Suprapubic skin (tissue), 4 donors: ENCODE data around the gene ERC2. TPM values are rescaled to one million over a fixed set of nuclear protein-coding genes. Genes with fewer than 3 reads are reported as not detected.

Experiments used
- DNase-seq, 2 donors: peaks; one replicate each; pipeline ENCODE4 v3.0.0-alpha.2; 2019; ENCODE audit warnings: low spot score in 2 of 2
- H3K27ac ChIP-seq: fragments of 200-600 bp; sonication (generic); one replicate; pipeline ENCODE4 v1.5.1; 2019
- H3K27me3 ChIP-seq: fragments of 200-600 bp; sonication (generic); one replicate; pipeline ENCODE4 v1.5.1; 2019
- H3K36me3 ChIP-seq: fragments of 200-600 bp; sonication (generic); one replicate; pipeline ENCODE4 v1.5.1; 2019
- H3K4me1 ChIP-seq: fragments of 200-600 bp; sonication (generic); one replicate; pipeline ENCODE4 v1.5.1; 2019
- H3K4me3 ChIP-seq: fragments of 200-600 bp; sonication (generic); one replicate; pipeline ENCODE4 v1.5.1; 2019; ENCODE audit warnings: mild to moderate bottlenecking
- H3K9me3 ChIP-seq: fragments of 200-600 bp; sonication (generic); one replicate; pipeline ENCODE4 v1.5.1; 2019
- EP300 ChIP-seq: sonication (generic); formaldehyde crosslinking; IDR thresholded peaks from one replicate; pipeline ENCODE4 v1.6.1; 2017; ENCODE audit warnings: antibody characterized with exemption
- POLR2A ChIP-seq, 2 donors: fragments of 450-650 bp; IDR thresholded peaks; one replicate each; pipeline ENCODE4 v1.6.1; 2017; ENCODE audit warnings: antibody characterized with exemption in 2 of 2, mild to moderate bottlenecking in 2 of 2, moderate library complexity in 2 of 2
- POLR2AphosphoS5 ChIP-seq, 3 donors: sonication (generic); formaldehyde crosslinking; IDR thresholded peaks; one replicate each; pipeline ENCODE4 v1.6.1; 2017; ENCODE audit warnings: antibody characterized with exemption in 3 of 3
- whole genome bisulfite sequencing: methylation state at CpG from one replicate; pipeline ENCODE4 v1.1.5; 2018; 5-methylcytosine and 5-hydroxymethylcytosine counted together
- total RNA-seq, 4 donors: library from RNA; depleted of rRNA; stranded (reverse); fragments of >200 nt; gene quantifications; one replicate each; pipeline ENCODE4 v1.1.0, GENCODE V29; 2016
- TF ChIP-seq, protein P1 (sequence below), 2 donors: fragments of 200-600 bp in 1 of 2; fragments of 450-650 bp in 1 of 2; sonication (generic) in 1 of 2; IDR thresholded peaks; one replicate each; pipeline ENCODE4 v1.5.1; 2016 to 2019; ENCODE audit warnings: antibody characterized with exemption in 2 of 2, mild to moderate bottlenecking in 1 of 2, moderate library complexity in 1 of 2

ERC2 gene
- total RNA-seq, 4 donors from 2014 or later = 0.21 TPM; not detected in 3

DNA sequence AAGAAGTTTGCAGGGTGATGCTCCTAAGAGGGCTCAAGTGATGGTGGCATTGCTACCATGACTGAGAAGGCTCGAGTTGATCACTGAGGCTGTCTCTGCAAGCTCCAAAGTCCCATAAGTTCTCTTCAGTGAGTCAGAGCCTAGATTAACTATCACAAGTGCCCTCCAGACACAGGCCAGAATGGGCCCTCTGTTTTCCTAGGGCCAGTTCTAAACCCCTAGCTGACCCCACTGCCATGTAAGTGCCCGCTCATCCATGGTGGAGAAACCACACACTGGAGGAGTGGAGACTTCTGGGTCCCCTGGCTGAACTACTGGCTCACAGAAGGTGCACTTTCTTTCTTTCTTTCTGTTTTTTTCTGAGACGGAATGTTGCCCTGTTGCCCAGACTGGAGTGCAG is 893.6 kb downstream of the ERC2 start:
- Histone ChIP-seq H3K27ac (no peak overlapping the region), H3K4me1 (peaks cover 4% of the 10 kb centered on the region), H3K4me3 (no peak overlapping the region), H3K27me3 (no peaks in the 10 kb centered on the region), H3K9me3 (no peaks in the 10 kb centered on the region), H3K36me3 (no peaks in the 10 kb centered on the region)
- no peak for TF ChIP-seq EP300
- DNase-seq = no peak
- WGBS = 96% methylated on average over 3 of the region's 3 CpGs

DNA sequence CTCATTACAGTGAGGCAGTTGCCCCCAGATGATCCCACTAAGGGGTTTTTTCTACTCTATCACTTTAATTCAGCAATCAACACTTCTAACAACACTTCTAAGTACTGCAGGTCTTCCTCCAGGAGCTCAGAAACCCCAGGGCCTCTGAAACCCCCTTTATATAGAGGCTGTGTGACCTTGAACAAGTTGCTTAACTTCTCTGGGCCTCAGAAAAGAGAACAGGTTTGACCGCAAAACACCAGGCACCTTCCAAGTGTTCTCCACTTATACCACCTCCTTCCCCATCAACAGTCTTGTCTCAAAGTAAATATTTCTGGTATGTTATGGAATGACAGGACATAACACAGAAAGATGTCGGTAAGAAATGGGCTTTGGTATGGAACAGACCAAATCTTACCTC is 895.5 kb downstream of the ERC2 start:
- Histone ChIP-seq H3K4me3 (no peak overlapping the region), H3K36me3 (no peaks in the 10 kb centered on the region), H3K27ac (no peak overlapping the region), H3K9me3 (no peaks in the 10 kb centered on the region), H3K4me1 (peaks cover 6% of the 10 kb centered on the region), H3K27me3 (no peaks in the 10 kb centered on the region)
- TF ChIP-seq POLR2AphosphoS5 (IDR thresholded peaks at IDR 0.05) = no peak
- TF ChIP-seq, protein P1, sequence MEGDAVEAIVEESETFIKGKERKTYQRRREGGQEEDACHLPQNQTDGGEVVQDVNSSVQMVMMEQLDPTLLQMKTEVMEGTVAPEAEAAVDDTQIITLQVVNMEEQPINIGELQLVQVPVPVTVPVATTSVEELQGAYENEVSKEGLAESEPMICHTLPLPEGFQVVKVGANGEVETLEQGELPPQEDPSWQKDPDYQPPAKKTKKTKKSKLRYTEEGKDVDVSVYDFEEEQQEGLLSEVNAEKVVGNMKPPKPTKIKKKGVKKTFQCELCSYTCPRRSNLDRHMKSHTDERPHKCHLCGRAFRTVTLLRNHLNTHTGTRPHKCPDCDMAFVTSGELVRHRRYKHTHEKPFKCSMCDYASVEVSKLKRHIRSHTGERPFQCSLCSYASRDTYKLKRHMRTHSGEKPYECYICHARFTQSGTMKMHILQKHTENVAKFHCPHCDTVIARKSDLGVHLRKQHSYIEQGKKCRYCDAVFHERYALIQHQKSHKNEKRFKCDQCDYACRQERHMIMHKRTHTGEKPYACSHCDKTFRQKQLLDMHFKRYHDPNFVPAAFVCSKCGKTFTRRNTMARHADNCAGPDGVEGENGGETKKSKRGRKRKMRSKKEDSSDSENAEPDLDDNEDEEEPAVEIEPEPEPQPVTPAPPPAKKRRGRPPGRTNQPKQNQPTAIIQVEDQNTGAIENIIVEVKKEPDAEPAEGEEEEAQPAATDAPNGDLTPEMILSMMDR (IDR thresholded peaks at IDR 0.05) = no peak
- no peak for TF ChIP-seq EP300
- no peak for TF ChIP-seq POLR2A (IDR thresholded peaks at IDR 0.05)
- WGBS = 86% methylated on average over 2 of the region's 2 CpGs
- DNase-seq = no peak

DNA sequence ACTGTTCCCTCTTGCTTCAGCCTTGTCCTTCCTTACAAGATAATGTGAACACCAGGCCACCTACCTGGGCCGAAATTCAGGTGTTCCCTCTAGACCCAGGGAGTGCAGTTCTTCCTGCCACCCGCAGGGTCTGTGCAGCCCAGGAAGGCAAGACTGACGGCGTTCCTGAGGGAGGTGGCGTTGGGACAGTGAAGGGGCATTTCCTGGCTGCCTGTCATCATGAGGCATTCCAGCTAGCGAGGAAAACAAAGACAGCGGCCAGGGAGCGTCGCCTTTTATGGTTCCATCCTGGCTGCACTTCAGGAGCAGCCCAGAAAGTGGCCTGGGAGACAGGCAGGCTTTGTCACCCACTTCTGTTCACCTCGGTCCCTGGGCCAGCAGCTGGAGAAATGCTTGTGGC is 896.4 kb downstream of the ERC2 start:
- Histone ChIP-seq H3K27ac (no peak overlapping the region), H3K9me3 (no peaks in the 10 kb centered on the region), H3K4me3 (no peak overlapping the region), H3K4me1 (peaks cover 6% of the 10 kb centered on the region), H3K36me3 (no peaks in the 10 kb centered on the region), H3K27me3 (no peaks in the 10 kb centered on the region)
- DNase-seq = no peak
- 51% methylated on average over 5 of the region's 10 CpGs for WGBS
- no peak for TF ChIP-seq EP300
- no peak for TF ChIP-seq POLR2A (IDR thresholded peaks at IDR 0.05)
- TF ChIP-seq, protein P1 (IDR thresholded peaks at IDR 0.05) = peak in 1 of 2 donors; percentile 16

DNA sequence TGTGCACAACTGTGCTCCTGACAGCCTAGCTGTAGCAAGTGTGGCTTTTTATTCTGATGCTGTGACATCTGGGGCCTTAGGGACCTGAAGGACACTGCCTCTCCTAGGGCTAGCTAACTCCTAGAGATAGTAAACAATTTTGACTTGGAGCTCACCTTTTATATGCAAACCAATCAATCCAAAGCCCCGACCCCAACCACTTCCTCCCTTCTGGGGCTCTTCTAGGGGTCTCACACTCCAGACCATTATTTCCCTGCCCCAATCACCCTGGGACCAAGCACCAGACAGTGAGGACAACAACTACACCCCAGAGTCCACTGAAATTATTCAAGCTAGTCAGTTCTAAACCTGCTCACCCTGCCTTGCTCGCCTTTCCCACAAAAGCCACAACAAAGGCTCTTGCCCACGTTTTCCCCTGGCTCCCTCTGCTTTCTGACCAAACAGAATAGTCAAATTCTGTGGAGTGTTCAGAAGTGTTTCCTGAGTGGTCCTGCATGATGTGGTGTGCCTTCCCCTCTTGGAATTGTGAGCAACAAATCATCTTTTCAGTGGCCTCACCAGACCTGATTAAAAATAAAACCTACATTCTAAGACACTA is 897.0 kb downstream of the ERC2 start:
- WGBS = 78% methylated on average over 3 of the region's 3 CpGs
- peaks cover 6% of the 10 kb centered on the region for H3K4me1 ChIP-seq
- no peak overlapping the region for H3K4me3 ChIP-seq
- H3K27ac ChIP-seq = no peak overlapping the region
- TF ChIP-seq POLR2AphosphoS5 (IDR thresholded peaks at IDR 0.05) (no peak), EP300 (no peak), POLR2A (IDR thresholded peaks at IDR 0.05) (no peak)
- TF ChIP-seq, protein P1 (IDR thresholded peaks at IDR 0.05) = no peak
- no peaks in the 10 kb centered on the region for H3K27me3 ChIP-seq
- DNase-seq = no peak
- H3K9me3 ChIP-seq = no peaks in the 10 kb centered on the region
- H3K36me3 ChIP-seq = no peaks in the 10 kb centered on the region

DNA sequence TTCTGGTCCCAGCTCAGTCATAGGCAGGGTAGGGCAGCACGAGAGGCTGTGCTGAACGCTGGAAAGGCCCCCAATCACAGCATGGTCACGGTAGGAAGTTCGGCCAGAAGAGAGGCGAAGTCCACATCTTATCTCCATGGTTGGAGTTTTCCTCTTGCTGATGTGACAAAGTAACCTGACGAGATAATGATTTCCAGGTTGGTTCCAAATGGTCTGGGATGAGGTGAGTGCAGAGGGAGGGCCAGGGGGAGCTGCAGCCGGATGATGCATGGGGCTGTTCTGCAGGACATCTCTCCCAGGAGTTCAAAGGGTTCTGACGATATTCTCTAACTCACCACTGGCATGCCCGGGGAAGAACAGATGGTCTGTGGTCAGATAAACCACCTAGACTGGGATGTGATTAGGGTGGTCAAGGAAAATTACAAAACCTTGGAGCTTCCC is 898.0 kb downstream of the ERC2 start:
- WGBS = 88% methylated on average over 9 of the region's 9 CpGs
- Histone ChIP-seq H3K27me3 (no peaks in the 10 kb centered on the region), H3K4me3 (no peak overlapping the region), H3K36me3 (no peaks in the 10 kb centered on the region), H3K9me3 (no peaks in the 10 kb centered on the region), H3K27ac (no peak overlapping the region), H3K4me1 (peaks cover 6% of the 10 kb centered on the region)
- DNase-seq = no peak
- TF ChIP-seq EP300 (no peak), POLR2AphosphoS5 (IDR thresholded peaks at IDR 0.05) (no peak), POLR2A (IDR thresholded peaks at IDR 0.05) (no peak)
- TF ChIP-seq, protein P1 (IDR thresholded peaks at IDR 0.05) = no peak

DNA sequence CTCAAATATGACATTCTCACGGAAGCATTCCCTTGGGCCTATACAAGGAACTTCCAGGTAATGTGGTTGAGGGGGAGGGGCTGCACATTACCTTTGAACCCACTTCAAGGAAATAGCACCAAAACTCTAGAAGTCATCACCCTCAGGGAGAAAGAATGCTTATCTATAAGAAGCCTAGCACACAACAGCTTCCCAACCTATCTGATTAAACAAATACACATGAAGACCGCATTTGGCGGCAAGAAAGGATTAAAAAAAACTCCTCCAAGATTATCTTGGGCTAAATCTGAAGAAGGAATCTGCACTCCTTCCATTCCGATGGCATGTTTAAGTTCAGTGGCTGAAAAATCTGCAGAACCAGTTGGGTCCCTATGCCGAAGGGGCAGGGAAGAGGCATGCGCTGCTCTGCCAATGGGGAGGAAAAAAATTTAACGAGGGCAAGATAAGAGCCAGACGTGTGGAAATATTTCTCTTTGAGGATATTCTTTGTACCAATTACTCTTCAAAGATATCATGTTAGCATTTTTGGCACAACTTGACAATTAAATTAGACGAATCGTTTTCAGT is 899.2 kb downstream of the ERC2 start:
- DNase-seq = no peak
- Histone ChIP-seq H3K27ac (no peak overlapping the region), H3K4me3 (no peak overlapping the region), H3K9me3 (no peaks in the 10 kb centered on the region), H3K4me1 (peaks cover 6% of the 10 kb centered on the region), H3K27me3 (no peaks in the 10 kb centered on the region), H3K36me3 (no peaks in the 10 kb centered on the region)
- TF ChIP-seq, protein P1 (IDR thresholded peaks at IDR 0.05) = no peak
- no peak for TF ChIP-seq EP300
- no peak for TF ChIP-seq POLR2A (IDR thresholded peaks at IDR 0.05)
- no peak for TF ChIP-seq POLR2AphosphoS5 (IDR thresholded peaks at IDR 0.05)
- 48% methylated on average over 10 of the region's 10 CpGs for WGBS
